ENCODE results near the gene SWAP70.

SWAP70 gene

DNA sequence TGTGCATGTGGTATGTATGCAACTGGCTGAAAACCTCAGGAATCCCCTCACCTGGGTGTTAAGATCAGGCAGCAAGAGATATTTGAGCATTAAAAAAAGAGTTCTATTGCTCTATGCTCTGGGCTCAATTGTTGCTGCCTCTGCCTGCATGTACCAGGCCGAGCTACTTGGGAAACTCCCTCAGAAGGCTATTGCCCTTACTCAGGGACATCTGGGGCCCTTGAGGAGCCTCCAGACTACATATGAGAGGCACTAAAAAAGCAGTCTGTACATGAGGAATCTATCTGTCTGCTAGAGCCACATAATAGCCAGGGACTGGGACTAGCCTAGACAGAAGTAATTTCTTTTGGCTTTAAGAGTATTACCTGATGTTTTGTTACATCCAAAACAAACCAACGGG lies 120.1 kb downstream of the SWAP70 start:
- no peak for DNase-seq (ENCODE audit: low read depth)
- H3K4me3 ChIP-seq (ENCODE audit: low read depth, low read length), result no peak overlapping the region
- TF ChIP-seq POLR2A (IDR thresholded peaks at IDR 0.05; ENCODE audit: extremely low read depth, insufficient read length) (no peak), MYC (IDR thresholded peaks at IDR 0.05; ENCODE audit: low read depth, low read length) (no peak)
- TF ChIP-seq, protein P1, sequence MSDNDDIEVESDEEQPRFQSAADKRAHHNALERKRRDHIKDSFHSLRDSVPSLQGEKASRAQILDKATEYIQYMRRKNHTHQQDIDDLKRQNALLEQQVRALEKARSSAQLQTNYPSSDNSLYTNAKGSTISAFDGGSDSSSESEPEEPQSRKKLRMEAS (IDR thresholded peaks at IDR 0.05; ENCODE audit: low read depth, low read length), result no peak
- TF ChIP-seq, protein P2, sequence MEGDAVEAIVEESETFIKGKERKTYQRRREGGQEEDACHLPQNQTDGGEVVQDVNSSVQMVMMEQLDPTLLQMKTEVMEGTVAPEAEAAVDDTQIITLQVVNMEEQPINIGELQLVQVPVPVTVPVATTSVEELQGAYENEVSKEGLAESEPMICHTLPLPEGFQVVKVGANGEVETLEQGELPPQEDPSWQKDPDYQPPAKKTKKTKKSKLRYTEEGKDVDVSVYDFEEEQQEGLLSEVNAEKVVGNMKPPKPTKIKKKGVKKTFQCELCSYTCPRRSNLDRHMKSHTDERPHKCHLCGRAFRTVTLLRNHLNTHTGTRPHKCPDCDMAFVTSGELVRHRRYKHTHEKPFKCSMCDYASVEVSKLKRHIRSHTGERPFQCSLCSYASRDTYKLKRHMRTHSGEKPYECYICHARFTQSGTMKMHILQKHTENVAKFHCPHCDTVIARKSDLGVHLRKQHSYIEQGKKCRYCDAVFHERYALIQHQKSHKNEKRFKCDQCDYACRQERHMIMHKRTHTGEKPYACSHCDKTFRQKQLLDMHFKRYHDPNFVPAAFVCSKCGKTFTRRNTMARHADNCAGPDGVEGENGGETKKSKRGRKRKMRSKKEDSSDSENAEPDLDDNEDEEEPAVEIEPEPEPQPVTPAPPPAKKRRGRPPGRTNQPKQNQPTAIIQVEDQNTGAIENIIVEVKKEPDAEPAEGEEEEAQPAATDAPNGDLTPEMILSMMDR (IDR thresholded peaks at IDR 0.05; ENCODE audit: low read depth, low read length), result no peak

DNA sequence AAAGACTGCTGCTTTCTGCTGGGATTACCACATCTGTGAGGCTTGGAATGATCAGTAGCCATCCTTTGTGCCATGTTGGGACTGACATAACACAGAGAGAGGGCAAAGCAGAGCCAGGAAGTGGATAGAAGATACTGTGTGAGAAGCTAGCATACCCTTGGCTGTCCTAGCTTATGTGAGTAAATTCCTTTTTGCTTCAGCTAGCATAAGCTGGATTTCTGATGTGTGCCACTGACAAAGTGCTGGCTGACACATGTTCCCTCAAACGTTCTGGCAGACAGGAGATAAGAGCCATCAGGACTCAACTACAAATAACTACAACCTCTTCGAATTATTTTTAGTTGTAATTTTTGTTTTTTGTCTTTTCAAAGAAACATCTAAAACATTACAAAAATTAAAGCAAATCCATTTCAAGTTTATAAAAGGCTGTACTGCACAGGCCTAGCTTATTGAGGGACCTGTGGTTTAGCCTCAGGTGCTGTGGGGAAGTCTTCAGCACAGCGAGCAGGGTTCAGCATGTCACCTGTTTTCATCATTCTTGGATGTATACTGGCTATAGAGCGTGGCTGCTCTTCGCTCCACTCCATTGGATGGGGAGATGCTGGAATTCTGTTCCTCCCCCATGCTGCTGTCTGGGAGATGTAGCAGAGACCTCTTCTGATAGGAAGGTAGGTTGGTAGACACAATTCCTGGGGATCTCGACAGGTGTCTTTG lies 120.9 kb downstream of the SWAP70 start:
- no peak for TF ChIP-seq POLR2A (IDR thresholded peaks at IDR 0.05; ENCODE audit: extremely low read depth, insufficient read length)
- TF ChIP-seq, protein P1 (IDR thresholded peaks at IDR 0.05; ENCODE audit: low read depth, low read length), result no peak
- no peak for TF ChIP-seq MYC (IDR thresholded peaks at IDR 0.05; ENCODE audit: low read depth, low read length)
- TF ChIP-seq, protein P2 (IDR thresholded peaks at IDR 0.05; ENCODE audit: low read depth, low read length), result no peak
- no peak for DNase-seq (ENCODE audit: low read depth)
- H3K4me3 ChIP-seq (ENCODE audit: low read depth, low read length), result no peak overlapping the region

DNA sequence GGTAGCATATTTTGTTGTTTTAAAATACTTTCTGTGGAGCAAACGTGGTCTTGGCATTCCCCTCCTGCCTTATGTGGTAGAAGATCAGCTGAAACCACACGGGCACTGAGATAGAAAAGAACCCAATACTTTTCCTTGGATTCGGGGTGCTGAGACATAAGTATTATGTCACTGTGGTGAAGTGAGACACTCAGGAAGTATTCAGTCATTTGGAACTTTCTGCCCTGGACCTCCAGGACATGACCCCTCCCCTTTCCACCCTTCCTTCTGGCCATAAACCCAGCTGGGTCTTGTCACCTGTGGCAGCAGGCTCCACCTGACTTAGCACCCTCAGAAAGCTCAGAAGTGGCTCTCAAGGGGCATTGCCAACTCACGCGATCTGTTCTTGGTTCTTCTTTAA lies 123.4 kb downstream of the SWAP70 start:
- H3K4me3 ChIP-seq (ENCODE audit: low read depth, low read length), result no peak overlapping the region
- DNase-seq (ENCODE audit: low read depth), result no peak
- TF ChIP-seq, protein P2 (IDR thresholded peaks at IDR 0.05; ENCODE audit: low read depth, low read length), result no peak
- no peak for TF ChIP-seq MYC (IDR thresholded peaks at IDR 0.05; ENCODE audit: low read depth, low read length)
- TF ChIP-seq, protein P1 (IDR thresholded peaks at IDR 0.05; ENCODE audit: low read depth, low read length), result no peak
- no peak for TF ChIP-seq POLR2A (IDR thresholded peaks at IDR 0.05; ENCODE audit: extremely low read depth, insufficient read length)

DNA sequence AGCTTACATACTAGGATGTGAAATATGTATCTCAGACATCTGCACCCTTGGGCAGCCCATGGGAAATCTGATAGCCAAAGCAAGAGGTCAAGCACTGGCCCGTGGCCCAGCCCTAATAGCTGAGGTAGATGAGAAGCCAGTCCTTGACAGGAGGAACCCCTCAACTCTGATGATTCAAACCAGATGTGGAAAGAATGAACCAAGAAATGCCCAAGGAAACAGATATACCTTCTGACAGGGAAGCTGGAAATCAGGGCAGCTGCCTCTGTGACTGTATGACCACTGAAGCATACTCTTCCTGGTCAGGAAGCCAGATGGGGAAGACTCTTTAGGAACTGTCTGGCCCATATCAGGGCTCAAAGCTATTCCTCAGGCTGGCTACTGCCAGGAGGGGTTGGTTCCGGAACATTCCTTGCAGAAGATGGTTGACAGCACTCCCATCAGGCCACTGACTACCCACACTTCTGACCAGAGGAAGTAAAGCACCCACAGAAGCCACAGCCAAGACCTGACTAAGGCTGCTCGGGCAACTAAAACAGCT lies 124.2 kb downstream of the SWAP70 start:
- TF ChIP-seq MYC (IDR thresholded peaks at IDR 0.05; ENCODE audit: low read depth, low read length) (no peak), POLR2A (IDR thresholded peaks at IDR 0.05; ENCODE audit: extremely low read depth, insufficient read length) (no peak)
- TF ChIP-seq, protein P1 (IDR thresholded peaks at IDR 0.05; ENCODE audit: low read depth, low read length), result no peak
- TF ChIP-seq, protein P2 (IDR thresholded peaks at IDR 0.05; ENCODE audit: low read depth, low read length), result no peak
- no peak overlapping the region for H3K4me3 ChIP-seq (ENCODE audit: low read depth, low read length)
- peak; percentile 54 for DNase-seq (ENCODE audit: low read depth)

DNA sequence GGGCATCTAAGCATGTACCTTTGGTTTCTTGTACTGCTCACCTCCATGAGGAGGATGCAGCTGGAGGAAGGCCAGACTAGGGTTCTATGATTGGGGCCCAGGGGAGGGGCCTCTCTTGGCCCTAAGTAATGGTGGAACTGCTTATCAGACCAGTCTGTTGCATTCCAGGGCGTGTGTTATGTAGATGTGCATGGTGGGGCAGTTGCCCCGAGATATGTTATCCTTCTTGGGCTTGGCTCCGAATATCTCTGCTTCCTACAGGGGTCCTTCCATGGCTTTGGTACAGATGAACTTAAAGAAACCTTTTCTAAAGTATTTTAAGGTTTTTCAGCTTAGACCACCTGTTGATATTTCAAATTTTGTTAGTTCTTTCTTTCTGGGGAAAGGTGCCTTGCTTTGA lies 126.0 kb downstream of the SWAP70 start:
- no peak overlapping the region for H3K4me3 ChIP-seq (ENCODE audit: low read depth, low read length)
- DNase-seq (ENCODE audit: low read depth), result no peak
- TF ChIP-seq, protein P2 (IDR thresholded peaks at IDR 0.05; ENCODE audit: low read depth, low read length), result no peak
- TF ChIP-seq, protein P1 (IDR thresholded peaks at IDR 0.05; ENCODE audit: low read depth, low read length), result no peak
